H1 (cell line): ENCODE measurements around the gene SLC13A5. TPM values are rescaled to one million over a fixed set of nuclear protein-coding genes. Genes with fewer than 3 reads are reported as not detected.
A peak's percentile ranks its signal among the peaks of the same experiment; 100 is the strongest.
"Not testable (repeated sequence)": the region's sequence is repeated elsewhere in the genome, so short reads cannot be mapped to it uniquely, and the experiment has no call there.

Experiments used
- CTCF ChIA-PET: fragments of 300-600 bp; sonication (Branson Sonifier 250); formaldehyde crosslinking; loops from one replicate; lab custom pipeline; 2021; ENCODE audit not compliant: partially characterized antibody; lab: Charles Lee
- POLR2A ChIA-PET: fragments of 300-600 bp; sonication (Branson Sonifier 250); formaldehyde crosslinking; loops from one replicate; lab custom pipeline; 2021; ENCODE audit warnings: inconsistent platforms; ENCODE audit not compliant: partially characterized antibody; lab: Charles Lee
- DNase-seq, 2 experiments: peaks; one replicate each; pipeline versions ENCODE4 v3.0.0 to v3.0.0-alpha.2; 2010 to 2022; ENCODE audit warnings: low spot score in 2 of 2, low read depth in 1 of 2, mixed read lengths in 1 of 2
- FAIRE-seq: peaks from 2 replicates; lab custom pipeline; 2011; peaks lifted over from hg19 to GRCh38; lab: Jason Lieb, UNC
- H2AFZ ChIP-seq: 2 replicates; pipeline ENCODE4 v1.8.1; 2012; ENCODE audit warnings: low read length, inconsistent platforms
- H2AK5ac ChIP-seq: 2 replicates; pipeline ENCODE4 v1.6.1; 2013; ENCODE audit warnings: low read depth, low read length
- H2BK120ac ChIP-seq: replicated peaks from 2 replicates; pipeline ENCODE3; 2013; ENCODE audit warnings: low read depth, low read length, inconsistent platforms
- H2BK12ac ChIP-seq: 2 replicates; pipeline ENCODE4 v1.6.1; 2013; ENCODE audit warnings: low read depth, low read length
- H2BK15ac ChIP-seq: 2 replicates; pipeline ENCODE4 v1.6.1; 2013; ENCODE audit warnings: low read length
- H2BK20ac ChIP-seq: 2 replicates; pipeline ENCODE4 v1.6.1; 2013; ENCODE audit warnings: low read length
- H2BK5ac ChIP-seq: 2 replicates; pipeline ENCODE4 v1.6.1; 2013; ENCODE audit warnings: low read depth, low read length
- H3K14ac ChIP-seq: 2 replicates; pipeline ENCODE4 v1.6.1; 2013; ENCODE audit warnings: inconsistent platforms; ENCODE audit not compliant: insufficient read length
- H3K18ac ChIP-seq: 2 replicates; pipeline ENCODE4 v1.6.1; 2013; ENCODE audit warnings: low read length; ENCODE audit errors: extremely low read depth
- H3K23ac ChIP-seq: 2 replicates; pipeline ENCODE4 v1.6.1; 2013; ENCODE audit warnings: inconsistent platforms; ENCODE audit not compliant: insufficient read length
- H3K23me2 ChIP-seq: 2 replicates; pipeline ENCODE4 v1.6.1; 2013; ENCODE audit warnings: low read depth, low read length
- H3K27ac ChIP-seq: 2 replicates; pipeline ENCODE4 v1.6.1; 2011; ENCODE audit warnings: low read depth, low read length, inconsistent platforms
- H3K27me3 ChIP-seq, 4 experiments: replicated peaks in 1 of 4; 1 replicate in 1 of 4; 2 replicates in 3 of 4; pipeline versions ENCODE4 v1.6.1 to v1.8.1; 2011 to 2013; ENCODE audit warnings: low read length in 3 of 4, mild to moderate bottlenecking in 3 of 4, inconsistent platforms in 2 of 4, mixed read lengths in 2 of 4, moderate library complexity in 1 of 4; ENCODE audit not compliant: control insufficient read depth in 3 of 4, insufficient read depth in 3 of 4; ENCODE audit errors: extremely low read depth in 1 of 4
- H3K36me3 ChIP-seq, 4 experiments: 2 replicates each; pipeline versions ENCODE4 v1.6.1 to v1.8.1; 2011 to 2013; ENCODE audit warnings: mild to moderate bottlenecking in 4 of 4, low read length in 3 of 4, moderate library complexity in 2 of 4, control low read depth in 1 of 4, inconsistent platforms in 1 of 4; ENCODE audit not compliant: insufficient read depth in 4 of 4, control insufficient read depth in 2 of 4
- H3K4ac ChIP-seq: replicated peaks from 2 replicates; pipeline ENCODE3; 2013; ENCODE audit warnings: low read length, low read depth, mixed read lengths, inconsistent platforms; ENCODE audit not compliant: insufficient read length
- H3K4me1 ChIP-seq, 4 experiments: replicated peaks in 1 of 4; 1 replicate in 1 of 4; 2 replicates in 3 of 4; pipeline versions ENCODE4 v1.6.1 to v1.8.1; 2011 to 2013; ENCODE audit warnings: low read length in 3 of 4, inconsistent platforms in 2 of 4, mixed read lengths in 1 of 4; ENCODE audit not compliant: insufficient read depth in 4 of 4, control insufficient read depth in 3 of 4
- H3K4me2 ChIP-seq, 2 experiments: 2 replicates each; pipeline versions ENCODE4 v1.6.1 to v1.8.1; 2011 to 2013; ENCODE audit warnings: low read depth in 2 of 2, low read length in 2 of 2, control low read depth in 1 of 2, inconsistent platforms in 1 of 2, mild to moderate bottlenecking in 1 of 2; ENCODE audit not compliant: insufficient read depth in 1 of 2
- H3K4me3 ChIP-seq, 4 experiments: fragments of 200-600, 300-600 bp in 1 of 4; sonication (generic), shearing (Covaris generic), sonication (Bioruptor Twin) in 1 of 4; 2 replicates each; pipeline versions ENCODE4 v1.5.1 to v1.8.1; 2011 to 2016; ENCODE audit warnings: low read length in 4 of 4, low read depth in 3 of 4, control low read depth in 2 of 4, inconsistent platforms in 2 of 4, mild to moderate bottlenecking in 2 of 4, mixed read lengths in 1 of 4, moderate library complexity in 1 of 4; ENCODE audit not compliant: insufficient read depth in 2 of 4; ENCODE audit errors: extremely low read depth in 1 of 4
- H3K56ac ChIP-seq: replicated peaks from 2 replicates; pipeline ENCODE3; 2013; ENCODE audit warnings: low read depth, mild to moderate bottlenecking, mixed read lengths, low read length, inconsistent platforms; ENCODE audit not compliant: insufficient read length
- H3K79me1 ChIP-seq: 2 replicates; pipeline ENCODE4 v1.6.1; 2013; ENCODE audit warnings: low read depth, low read length, control low read depth
- H3K79me2 ChIP-seq, 2 experiments: 2 replicates each; pipeline versions ENCODE4 v1.6.1 to v1.8.1; 2012 to 2013; ENCODE audit warnings: low read length in 2 of 2, mild to moderate bottlenecking in 2 of 2, inconsistent platforms in 1 of 2; ENCODE audit not compliant: insufficient read depth in 2 of 2, control insufficient read depth in 1 of 2
- H3K9ac ChIP-seq, 4 experiments: replicated peaks in 1 of 4; 1 replicate in 1 of 4; 2 replicates in 3 of 4; pipeline versions ENCODE4 v1.6.1 to v1.8.1; 2011 to 2013; ENCODE audit warnings: low read depth in 3 of 4, low read length in 3 of 4, control low read depth in 2 of 4, mild to moderate bottlenecking in 2 of 4, moderate library complexity in 2 of 4, inconsistent platforms in 1 of 4; ENCODE audit errors: extremely low read depth in 1 of 4
- H3K9me3 ChIP-seq, 2 experiments: 2 replicates each; pipeline versions ENCODE4 v1.6.1 to v1.8.1; 2012 to 2013; ENCODE audit warnings: mild to moderate bottlenecking in 2 of 2, moderate library complexity in 2 of 2, control low read depth in 1 of 2, inconsistent platforms in 1 of 2, low read depth in 1 of 2, low read length in 1 of 2, mixed read lengths in 1 of 2; ENCODE audit not compliant: insufficient read depth in 2 of 2
- H4K20me1 ChIP-seq, 2 experiments: replicated peaks in 1 of 2; 2 replicates each; pipeline versions ENCODE3 to v1.8.1; 2011 to 2013; ENCODE audit warnings: inconsistent platforms in 2 of 2, low read length in 2 of 2, mild to moderate bottlenecking in 1 of 2; ENCODE audit not compliant: insufficient read depth in 2 of 2, control insufficient read depth in 1 of 2
- H4K5ac ChIP-seq: 2 replicates; pipeline ENCODE4 v1.6.1; 2013; ENCODE audit warnings: low read length, low read depth, mixed read lengths, inconsistent platforms; ENCODE audit not compliant: insufficient read length
- H4K8ac ChIP-seq: 2 replicates; pipeline ENCODE4 v1.8.0; 2013; ENCODE audit warnings: mild to moderate bottlenecking, moderate library complexity, low read length, inconsistent platforms; ENCODE audit not compliant: insufficient read depth; ENCODE audit errors: extremely low read depth
- H4K91ac ChIP-seq: replicated peaks from 2 replicates; pipeline ENCODE3; 2013; ENCODE audit warnings: low read length, mixed read lengths, inconsistent platforms; ENCODE audit not compliant: insufficient read length
- ASH2L ChIP-seq: fragments of 200-600, 300-600 bp; sonication (generic); IDR thresholded peaks from one replicate; pipeline ENCODE4 v1.7.1; 2017; ENCODE audit warnings: low read length
- CREB1 ChIP-seq: IDR thresholded peaks from 2 replicates; pipeline ENCODE4 v1.6.1; 2012; ENCODE audit warnings: inconsistent platforms
- GABPA ChIP-seq: IDR thresholded peaks from 2 replicates; pipeline ENCODE4 v1.6.1; 2011; ENCODE audit warnings: mild to moderate bottlenecking, low read length, moderate library complexity, borderline replicate concordance; ENCODE audit not compliant: insufficient read depth
- KDM4A ChIP-seq: IDR thresholded peaks from one replicate; pipeline ENCODE4 v1.7.1; 2012; ENCODE audit warnings: low read depth, mild to moderate bottlenecking, moderate library complexity, low read length, inconsistent platforms; ENCODE audit not compliant: severe bottlenecking
- TAF1 ChIP-seq: IDR thresholded peaks from 2 replicates; pipeline ENCODE4 v1.6.1; 2011; ENCODE audit warnings: mild to moderate bottlenecking, low read depth, low read length
- TBP ChIP-seq: IDR thresholded peaks from 2 replicates; pipeline ENCODE4 v1.6.1; 2011; ENCODE audit warnings: low read depth, low read length, improper control_type of control experiment
- WGBS, 2 experiments: shearing (Covaris generic) in 1 of 2; methylation state at CpG; one replicate each; pipeline versions ENCODE4 v1.1.6 to v1.1.7; 2013 to 2015; ENCODE audit warnings: low lambda C conversion rate in 2 of 2, mixed read lengths in 2 of 2, inconsistent platforms in 1 of 2, low coverage in 1 of 2, missing lambda C conversion rate in 1 of 2; ENCODE audit not compliant: insufficient replicate concordance in 2 of 2, insufficient coverage in 1 of 2, insufficient read length in 1 of 2; ENCODE audit errors: extremely low coverage in 1 of 2, missing lambda C conversion rate in 1 of 2; 5-methylcytosine and 5-hydroxymethylcytosine counted together
- polyA plus RNA-seq, 7 experiments: library from polyadenylated mRNA; depleted of rRNA in 3 of 7; stranded (reverse) in 5 of 7; unstranded in 2 of 7; fragments of >200 nt in 5 of 7; fragments of 200-250 nt in 2 of 7; gene quantifications; 1 replicate in 5 of 7; 2 replicates in 1 of 7; 4 replicates in 1 of 7; pipeline versions ENCODE4 v1.2.1 to v1.2.3, GENCODE V29; 2011 to 2013; ENCODE audit warnings: missing spikeins in 2 of 7, mixed read lengths in 2 of 7
- total RNA-seq: library from RNA; stranded (reverse); fragmentation: NEBNext Ultra II Directional; extraction: Animal tissue kit (Norgen Biotek cat#: 25700); gene quantifications from 2 replicates; pipeline ENCODE4 v1.2.1, GENCODE V29; 2021

Gene SLC13A5
- total and polyA plus RNA-seq, 2 of the 8 experiments (the other 6 are each of a cell fraction or from before 2014, with no cell fraction given), result 2.1 to 2.6 TPM

DNA sequence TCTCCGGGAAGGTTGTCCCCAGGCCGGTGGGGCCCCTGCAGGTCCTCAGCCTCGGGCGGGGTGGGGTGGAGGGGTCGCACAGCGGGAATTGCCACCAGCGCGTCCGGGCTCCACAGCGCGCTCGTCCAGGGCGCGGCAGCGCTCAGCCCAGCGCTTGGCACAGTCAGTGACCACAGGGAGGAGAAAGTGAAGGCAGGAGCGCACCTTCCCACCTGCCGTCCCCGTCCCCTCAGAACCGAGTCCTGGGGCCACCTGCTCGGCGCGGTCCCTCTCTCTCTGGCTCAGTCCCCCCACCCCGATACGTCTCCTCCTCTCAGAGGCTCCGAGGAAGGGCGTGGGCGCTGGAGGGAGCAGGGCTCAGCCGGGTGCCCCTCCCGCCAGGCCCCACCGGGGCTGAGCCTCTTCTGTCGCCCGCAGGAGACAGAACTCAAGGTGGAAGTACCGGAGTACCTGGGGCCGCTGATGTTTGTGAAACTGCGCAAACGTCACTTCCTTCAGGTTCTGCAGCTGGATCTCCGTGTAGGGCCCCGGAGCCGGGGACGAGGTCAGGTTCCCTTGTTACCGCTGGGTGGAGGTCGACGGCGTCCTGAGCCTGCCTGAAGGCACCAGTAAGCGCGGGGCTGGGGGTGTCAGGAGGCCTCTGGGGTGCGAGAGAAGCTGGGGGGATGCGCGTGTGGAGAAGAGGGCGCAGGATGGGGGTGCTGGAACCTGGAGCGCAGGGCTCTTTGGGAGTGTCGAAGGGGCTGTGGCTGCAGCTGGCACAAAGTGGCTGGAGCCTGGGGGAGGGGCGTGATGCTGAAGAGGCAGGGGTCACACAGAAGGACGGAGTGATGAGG lies 56.2 kb downstream of the SLC13A5 start:
- not testable (repeated sequence) for H2BK20ac ChIP-seq, H4K5ac ChIP-seq, H3K79me2 ChIP-seq, H3K27ac ChIP-seq, H2BK120ac ChIP-seq, H4K20me1 ChIP-seq, H4K91ac ChIP-seq, H2BK5ac ChIP-seq, H3K9ac ChIP-seq, H3K56ac ChIP-seq, H2BK15ac ChIP-seq, H3K79me1 ChIP-seq, H3K4ac ChIP-seq, H3K14ac ChIP-seq, FAIRE-seq, H2AK5ac ChIP-seq, H3K18ac ChIP-seq, H3K23ac ChIP-seq, H3K36me3 ChIP-seq
- peak overlapping the region; percentile 30 to 70 (median 43) for H3K4me3 ChIP-seq
- peaks cover 3 to 23% (median 14%) of the 10 kb centered on the region in 4 experiments for H3K4me1 ChIP-seq
- H3K4me2 ChIP-seq, result peak overlapping the region; percentile 79 to 83
- peak in 1 of 2 experiments; percentile 66 for DNase-seq
- H4K8ac ChIP-seq, result peak overlapping the region; percentile 31; the same call in 1 of the 2 replicates
- peaks cover 4 to 44% (median 31%) of the 10 kb centered on the region in 4 experiments for H3K27me3 ChIP-seq
- H2AFZ ChIP-seq, result peak overlapping the region; percentile 19; the same call in 1 of the 2 replicates
- CTCF ChIA-PET, result interaction anchor here (0.9 to 1.7 kb wide), 4 partner anchors 9 to 56 kb away, joined by 3 to 6 read pairs (median 4); partner anchors contain the start of gene SLC13A5
- WGBS, 2 experiments, result 2% methylated on average over 30 of the region's 55 CpGs; no CpG with 5 or more reads in 1 of the 2 experiments
- H2BK12ac ChIP-seq, result 0 out of 2 replicates have a peak overlapping the region, but pooled peaks have one; percentile 27
- peaks cover 13% of the 10 kb centered on the region for H3K23me2 ChIP-seq
- POLR2A ChIA-PET, result interaction anchor here (0.8 kb wide), 1 partner anchor 9 kb away, joined by 3 read pairs; no protein-coding TSS in a partner anchor
- peak; percentile 77; the same call in 1 of the 2 replicates for TF ChIP-seq GABPA
- TF ChIP-seq TBP, result 0 out of 2 replicates have a peak, but pooled peaks have one; percentile 41
- peak; percentile 82 for TF ChIP-seq CREB1
- peak; percentile 44 for TF ChIP-seq KDM4A
- TF ChIP-seq TAF1, result 0 out of 2 replicates have a peak, but pooled peaks have one; percentile 46
- peak; percentile 42 for TF ChIP-seq ASH2L
- TF ChIP-seq, all 59 proteins: peak for 6; not testable (repeated sequence) for 53
- not testable (repeated sequence) for H3K9me3 ChIP-seq
